HG02763 (cell line): ENCODE measurements around the gene PASD1.
"Not testable (repeated sequence)": the region's sequence is repeated elsewhere in the genome, so short reads cannot be mapped to it uniquely, and the experiment has no call there.

Source experiments
- ATAC-seq: cut with Tn5 transposase; IDR thresholded peaks from one replicate; pipeline ENCODE4 v1.9.1; 2021; ENCODE audit warnings: mild to moderate bottlenecking, moderate library complexity; ENCODE audit not compliant: unreplicated experiment

PASD1 gene

GRCh38 chrX:151563449-151563848, at the start of gene PASD1:
TSS of gene PASD1 (plus strand) at chrX:151563675. CDS start at chrX:151601554, 37,879 bp downstream.
- ATAC-seq: no peak

GRCh38 chrX:151515237-151515636, 48.2 kb upstream of the PASD1 start:
- no peak for ATAC-seq

- no peak for ATAC-seq
These were observed 46.8 kb upstream of the PASD1 start for GRCh38 chrX:151516538-151517187.

GRCh38 chrX:151517421-151517820, 46.1 kb upstream of the PASD1 start:
- ATAC-seq: no peak

GRCh38 chrX:151523351-151523750, 40.1 kb upstream of the PASD1 start:
- no peak for ATAC-seq

GRCh38 chrX:151536571-151536970, 26.9 kb upstream of the PASD1 start:
- no peak for ATAC-seq

GRCh38 chrX:151537572-151537971, 25.9 kb upstream of the PASD1 start:
- no peak for ATAC-seq

GRCh38 chrX:151538190-151539122, 25.0 kb upstream of the PASD1 start:
- peak; percentile 60 for ATAC-seq

- peak; percentile 96 for ATAC-seq
These were observed 19.8 kb upstream of the PASD1 start for GRCh38 chrX:151543706-151544105.

- not testable (repeated sequence) for ATAC-seq
These were observed 17.2 kb upstream of the PASD1 start for GRCh38 chrX:151546226-151546625.

- ATAC-seq: not testable (repeated sequence)
These were observed 12.3 kb upstream of the PASD1 start for GRCh38 chrX:151551176-151551575.

GRCh38 chrX:151552743-151553142, 10.7 kb upstream of the PASD1 start:
- ATAC-seq: no peak

GRCh38 chrX:151555301-151555700, 8.2 kb upstream of the PASD1 start:
- not testable (repeated sequence) for ATAC-seq

GRCh38 chrX:151562485-151562884, 990 bp upstream of the PASD1 start:
- ATAC-seq: not testable (repeated sequence)

- ATAC-seq: not testable (repeated sequence)
These were observed 472 bp upstream of the PASD1 start for GRCh38 chrX:151563003-151563402.

GRCh38 chrX:151564035-151564434, 560 bp downstream of the PASD1 start:
- no peak for ATAC-seq

GRCh38 chrX:151566872-151567271, 3.4 kb downstream of the PASD1 start:
- ATAC-seq: not testable (repeated sequence)

- ATAC-seq: no peak
These were observed 7.1 kb downstream of the PASD1 start for GRCh38 chrX:151570561-151570960.

GRCh38 chrX:151593384-151593783, 29.9 kb downstream of the PASD1 start:
- ATAC-seq: not testable (repeated sequence)

- no peak for ATAC-seq
These were observed 32.8 kb downstream of the PASD1 start for GRCh38 chrX:151596282-151596681.

GRCh38 chrX:151604931-151605330, 41.5 kb downstream of the PASD1 start:
- no peak for ATAC-seq

GRCh38 chrX:151609222-151609621, 45.7 kb downstream of the PASD1 start:
- ATAC-seq: no peak
